GM12878 (cell line): ENCODE data around the gene NF1. TPM values are rescaled to one million over a fixed set of nuclear protein-coding genes. Genes with fewer than 3 reads are reported as not detected.

Source experiments
- ATAC-seq: fragments of 200-7000 bp; cut with Tn5 transposase; 3 replicates; pipeline ENCODE4 v1.9.1; 2020; ENCODE audit warnings: mild to moderate bottlenecking, moderate library complexity
- BruUV-seq: library from RNA; stranded (reverse); fragments of 400-500 nt; replicated peaks from 2 replicates; lab custom pipeline; 2021; lab: Mats Ljungman, UMichigan
- CTCF ChIA-PET: fragments of 300-600 bp; sonication (Branson Sonifier 250); formaldehyde crosslinking; extraction: SDS; loops from one replicate; lab custom pipeline; 2021; ENCODE audit warnings: inconsistent platforms; lab: Yijun Ruan, JAX
- POLR2A ChIA-PET: fragments of 350-600 bp; formaldehyde crosslinking; extraction: SDS; loops from one replicate; lab custom pipeline; 2021; ENCODE audit warnings: inconsistent platforms; lab: Charles Lee
- RAD21 ChIA-PET: fragments of 300-600 bp; sonication (Branson Sonifier 250); formaldehyde crosslinking; loops from one replicate; lab custom pipeline; 2023; ENCODE audit warnings: antibody characterized with exemption; ENCODE audit not compliant: unreplicated experiment; lab: Charles Lee
- SMC1A ChIA-PET: fragments of 300-600 bp; sonication (Branson Sonifier 250); formaldehyde crosslinking; loops from one replicate; lab custom pipeline; 2023; ENCODE audit not compliant: unreplicated experiment, uncharacterized antibody; lab: Charles Lee
- DNase-seq: peaks from one replicate; pipeline ENCODE4 v3.0.0-alpha.2; 2011; ENCODE audit warnings: low read depth, low spot score
- FAIRE-seq: peaks from 3 replicates; lab custom pipeline; 2011; peaks lifted over from hg19 to GRCh38; lab: Jason Lieb, UNC
- H2AFZ ChIP-seq: 2 replicates; pipeline ENCODE4 v1.6.0; 2011; ENCODE audit warnings: low read depth, low read length, control low read depth; ENCODE audit not compliant: control insufficient read depth
- H3K27ac ChIP-seq: 2 replicates; pipeline ENCODE4 v1.5.1; 2011; ENCODE audit warnings: control low read depth; ENCODE audit not compliant: control insufficient read depth, insufficient read depth
- H3K27me3 ChIP-seq, 2 experiments: replicated peaks in 1 of 2; 2 replicates each; pipeline versions ENCODE4 v1.6.0 to v1.6.1; 2011; ENCODE audit warnings: low read length in 1 of 2; ENCODE audit not compliant: control insufficient read depth in 2 of 2, insufficient read depth in 2 of 2
- H3K36me3 ChIP-seq, 2 experiments: 2 replicates each; pipeline ENCODE4 v1.5.1; 2011; ENCODE audit warnings: low read length in 1 of 2; ENCODE audit not compliant: control insufficient read depth in 2 of 2, insufficient read depth in 2 of 2
- H3K4me1 ChIP-seq: 2 replicates; pipeline ENCODE4 v1.6.1; 2011; ENCODE audit warnings: mild to moderate bottlenecking, low read length, moderate library complexity, mixed read lengths; ENCODE audit not compliant: control insufficient read depth, insufficient read depth
- H3K4me2 ChIP-seq: 2 replicates; pipeline ENCODE4 v1.6.0; 2011; ENCODE audit warnings: control low read depth; ENCODE audit not compliant: control insufficient read depth, insufficient read depth
- H3K4me3 ChIP-seq: fragments of 200-600 bp; sonication (generic); 2 replicates; pipeline ENCODE4 v1.5.1; 2016
- H3K79me2 ChIP-seq: 2 replicates; pipeline ENCODE4 v1.6.0; 2011; ENCODE audit warnings: low read length; ENCODE audit not compliant: control insufficient read depth, insufficient read depth
- H3K9ac ChIP-seq: 2 replicates; pipeline ENCODE4 v1.8.0; 2011; ENCODE audit warnings: low read length, control low read depth, mixed read lengths; ENCODE audit not compliant: control insufficient read depth, insufficient read depth
- H3K9me3 ChIP-seq: replicated peaks from 3 replicates; pipeline ENCODE4 v1.5.1; 2011; ENCODE audit warnings: mild to moderate bottlenecking, low read length; ENCODE audit not compliant: control insufficient read depth, insufficient read depth
- H4K20me1 ChIP-seq: 2 replicates; pipeline ENCODE4 v1.6.0; 2011; ENCODE audit not compliant: control insufficient read depth, insufficient read depth
- CHD1 ChIP-seq: IDR thresholded peaks from 2 replicates; pipeline ENCODE4 v1.6.1; 2012; ENCODE audit warnings: low read depth, low read length, improper control_type of control experiment
- CHD4 ChIP-seq: fragments of 200-600 bp; sonication (generic); IDR thresholded peaks from 2 replicates; pipeline ENCODE4 v1.6.1; 2016; ENCODE audit warnings: mild to moderate bottlenecking
- E4F1 ChIP-seq: fragments of 450-650 bp; IDR thresholded peaks from 2 replicates; pipeline ENCODE4 v1.6.1; 2018; ENCODE audit warnings: borderline replicate concordance, mild to moderate bottlenecking; ENCODE audit not compliant: partially characterized antibody
- IRF5 ChIP-seq: fragments of 450-650 bp; IDR thresholded peaks from 2 replicates; pipeline ENCODE4 v1.6.1; 2017; ENCODE audit warnings: borderline replicate concordance
- MAX ChIP-seq: IDR thresholded peaks from 2 replicates; pipeline ENCODE4 v1.6.1; 2012; ENCODE audit warnings: low read depth, low read length, improper control_type of control experiment
- MEF2A ChIP-seq: IDR thresholded peaks from 2 replicates; pipeline ENCODE4 v1.6.1; 2011; ENCODE audit warnings: low read depth, mild to moderate bottlenecking, low read length, moderate library complexity; ENCODE audit not compliant: insufficient read depth
- MYC ChIP-seq: IDR thresholded peaks from 2 replicates; pipeline ENCODE4 v1.6.1; 2011; ENCODE audit warnings: mild to moderate bottlenecking, low read length, moderate library complexity, inconsistent platforms; ENCODE audit not compliant: insufficient read depth, insufficient replicate concordance, insufficient read length, severe bottlenecking
- NFYB ChIP-seq: IDR thresholded peaks from 2 replicates; pipeline ENCODE4 v1.6.1; 2011; ENCODE audit warnings: low read depth, mild to moderate bottlenecking, low read length, improper control_type of control experiment, moderate library complexity; ENCODE audit not compliant: insufficient read depth
- NRF1 ChIP-seq: conservative IDR thresholded peaks from 2 replicates; pipeline ENCODE4 v1.6.1; 2011; ENCODE audit warnings: mild to moderate bottlenecking, low read depth, low read length, improper control_type of control experiment
- RELB ChIP-seq: fragments of 450-650 bp; IDR thresholded peaks from 2 replicates; pipeline ENCODE4 v1.6.1; 2017; ENCODE audit warnings: low read depth, mild to moderate bottlenecking, moderate library complexity
- USF2 ChIP-seq: IDR thresholded peaks from 2 replicates; pipeline ENCODE4 v1.6.1; 2011; ENCODE audit warnings: low read depth, low read length, improper control_type of control experiment, borderline replicate concordance
- ZBED1 ChIP-seq: IDR thresholded peaks from 2 replicates; pipeline ENCODE4 v1.6.1; 2016; ENCODE audit warnings: borderline replicate concordance
- ZNF384 ChIP-seq: IDR thresholded peaks from 2 replicates; pipeline ENCODE4 v1.6.1; 2012; ENCODE audit warnings: low read depth, mild to moderate bottlenecking, low read length, improper control_type of control experiment, borderline replicate concordance
- in situ Hi-C: fragments of 300-500 bp; cut with MboI; formaldehyde crosslinking; loops from 9 replicates; pipeline ENCODE4 v1.14.3; 2018; ENCODE audit warnings: mixed read lengths
- intact Hi-C: fragments of 100-400 bp; cut with micrococcal nuclease; formaldehyde crosslinking; loops from one replicate; pipeline ENCODE4 v1.14.2; 2022; ENCODE audit not compliant: unreplicated experiment
- polyA plus RNA-seq, 11 experiments: library from polyadenylated mRNA; depleted of rRNA in 4 of 11; unstranded in 6 of 11; stranded (reverse) in 5 of 11; fragments of >200 nt; fragmentation: Nextera tagmentation in 4 of 11; fragmentation: Illumina TruSeq in 1 of 11; extraction: Ambion mirVana in 4 of 11; extraction: Trizol in 1 of 11; gene quantifications; 1 replicate in 1 of 11; 2 replicates in 10 of 11; pipeline versions ENCODE4 v1.2.1 to v1.2.3, GENCODE V29; 2011 to 2016; ENCODE audit warnings: inconsistent platforms in 2 of 11, missing spikeins in 2 of 11, low read depth in 1 of 11
- total RNA-seq, 4 experiments: library from RNA; depleted of rRNA in 3 of 4; stranded (reverse); fragments of >200 nt in 3 of 4; fragmentation: Illumina TruSeq in 1 of 4; extraction: Trizol in 1 of 4; gene quantifications; 2 replicates each; pipeline versions ENCODE4 v1.2.1 to v1.2.3, GENCODE V29; 2013 to 2021

NF1 gene
- total and polyA plus RNA-seq, 10 of the 15 experiments (the other 5 are each of a cell fraction or from before 2014, with no cell fraction given): 2.5 to 31.8 (median 16.6) TPM

GRCh38 chr17:31251970-31252328 lies 157.2 kb downstream of the NF1 start:
- H4K20me1 ChIP-seq: no peaks in the 10 kb centered on the region
- peak; percentile 45 for ATAC-seq
- ChIA-PET SMC1A (interaction anchor here (0.6 to 2.9 kb wide), 17 partner anchors 9 to 285 kb away, joined by 3 to 13 read pairs (median 6); partner anchors contain the start of gene EVI2B), RAD21 (interaction anchor here (0.6 to 2.6 kb wide), 11 partner anchors 31 to 274 kb away, joined by 3 to 22 read pairs (median 3); no protein-coding TSS in a partner anchor), CTCF (interaction anchor here (0.9 to 3.6 kb wide), 4 partner anchors 9 to 237 kb away, joined by 3 to 19 read pairs (median 4); no protein-coding TSS in a partner anchor), POLR2A (interaction anchor here (0.6 to 1.3 kb wide), 6 partner anchors 35 to 159 kb away, joined by 3 to 6 read pairs (median 3); no protein-coding TSS in a partner anchor)
- peaks cover 0 to 4% of the 10 kb centered on the region in 2 experiments; a peak in 1 of 4 replicates for H3K36me3 ChIP-seq
- intact Hi-C loops (no loop called here), in situ Hi-C loops (no loop called here)
- peak overlapping the region; percentile 85; the same call in 1 of the 2 replicates for H3K27ac ChIP-seq
- no peaks in the 10 kb centered on the region for H3K79me2 ChIP-seq
- no peaks in the 10 kb centered on the region for H3K9me3 ChIP-seq
- H3K4me1 ChIP-seq: peaks cover 33% of the 10 kb centered on the region
- no peaks in the 10 kb centered on the region for H3K27me3 ChIP-seq
- peak overlapping the region; percentile 38; the same call in 1 of the 2 replicates for H3K4me2 ChIP-seq
- no peak for FAIRE-seq
- no peak overlapping the region for H3K9ac ChIP-seq
- no peak for DNase-seq
- BruUV-seq: no TSS peak
- H3K4me3 ChIP-seq: no peak overlapping the region
- H2AFZ ChIP-seq: peak overlapping the region; percentile 16; the same call in 1 of the 2 replicates
- TF ChIP-seq NFYB (no peak), ZNF384 (peak; percentile 55; the same call in 1 of the 2 replicates), CHD4 (no peak), RELB (peak; percentile 51; the same call in 1 of the 2 replicates), IRF5 (no peak), ZBED1 (no peak), USF2 (no peak), MYC (no peak), MAX (no peak), E4F1 (no peak), NRF1 (no peak), MEF2A (no peak), CHD1 (no peak)
